ENCODE measurements around the gene C20orf173. TPM values are rescaled to one million over a fixed set of nuclear protein-coding genes. Genes with fewer than 3 reads are reported as not detected.
A peak's percentile ranks its signal among the peaks of the same experiment; 100 is the strongest.

Gene C20orf173
- total and polyA plus RNA-seq, 2 of the 13 experiments (the other 11 are each of a cell fraction or from before 2014, with no cell fraction given): not detected

DNA sequence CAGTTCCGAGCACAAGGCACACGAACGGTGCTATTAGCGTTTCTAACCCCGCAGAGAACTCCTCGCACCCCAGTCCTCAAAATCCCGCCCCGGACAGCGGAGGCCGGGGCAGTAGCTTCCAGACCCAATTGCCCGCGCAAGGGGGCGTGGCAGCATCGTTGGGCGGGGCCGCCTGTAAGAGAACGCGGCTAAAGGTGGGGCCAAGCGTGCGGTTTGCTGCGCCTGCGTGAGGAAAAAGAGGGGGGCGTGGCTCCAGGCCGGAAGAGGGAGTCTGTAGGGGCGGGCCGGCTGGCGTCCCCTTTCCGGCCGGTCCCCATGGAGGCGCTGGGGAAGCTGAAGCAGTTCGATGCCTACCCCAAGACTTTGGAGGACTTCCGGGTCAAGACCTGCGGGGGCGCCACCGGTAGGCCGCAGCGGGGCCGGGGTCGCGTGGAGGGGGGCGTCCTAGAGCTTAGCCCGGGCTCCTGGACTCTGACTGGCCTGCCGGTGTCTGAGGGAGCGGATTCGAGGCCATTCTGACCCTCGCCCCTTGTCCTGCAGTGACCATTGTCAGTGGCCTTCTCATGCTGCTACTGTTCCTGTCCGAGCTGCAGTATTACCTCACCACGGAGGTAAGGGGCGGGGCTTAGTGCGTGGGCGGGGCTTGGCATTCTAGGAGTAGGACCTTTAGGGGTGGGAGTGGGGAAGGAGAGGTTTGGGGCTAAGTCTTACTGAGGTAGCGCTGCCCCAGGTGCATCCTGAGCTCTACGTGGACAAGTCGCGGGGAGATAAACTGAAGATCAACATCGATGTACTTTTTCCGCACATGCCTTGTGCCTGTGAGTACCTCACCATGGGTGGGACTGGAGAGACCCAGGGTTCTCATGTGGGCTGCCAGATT lies 12.6 kb upstream of the C20orf173 start, which contains the start of gene ERGIC3 (continued):
- TF ChIP-seq ISX (CRISPR knock-in tag; conservative IDR thresholded peaks at IDR 0.05) (no peak; the same call in 1 of the 2 replicates), HNRNPK (IDR thresholded peaks at IDR 0.05; ENCODE audit: low read depth, low read length, poor library complexity, severe bottlenecking) (peak; percentile 45), SP5 (CRISPR knock-in tag; IDR thresholded peaks at IDR 0.05; ENCODE audit: borderline replicate concordance, low read depth) (peak; percentile 97), ZBTB8A (CRISPR knock-in tag; IDR thresholded peaks at IDR 0.05; ENCODE audit: borderline replicate concordance, low read depth) (no peak), ZNF605 (CRISPR knock-in tag; IDR thresholded peaks at IDR 0.05) (peak; percentile 98), SKI (IDR thresholded peaks at IDR 0.05; ENCODE audit: partially characterized antibody) (no peak), ZNF563 (CRISPR knock-in tag; IDR thresholded peaks at IDR 0.05) (peak; percentile 97), GTF2F1 (IDR thresholded peaks at IDR 0.05; ENCODE audit: low read length) (no peak; the same call in 1 of the 2 replicates), CCAR2 (optimal IDR thresholded peaks at IDR 0.05; ENCODE audit: low read depth, low read length) (no peak), ZNF546 (CRISPR knock-in tag; conservative IDR thresholded peaks at IDR 0.05) (peak; percentile 92), ZNF841 (CRISPR knock-in tag; IDR thresholded peaks at IDR 0.05; ENCODE audit: borderline replicate concordance) (no peak; the same call in 1 of the 2 replicates), ZNF879 (CRISPR knock-in tag; IDR thresholded peaks at IDR 0.05) (no peak), SOX13 (IDR thresholded peaks at IDR 0.05) (peak; percentile 21; the same call in 1 of the 2 replicates), SOX13 (CRISPR knock-in tag; conservative IDR thresholded peaks at IDR 0.05 in 1 of 2, IDR thresholded peaks at IDR 0.05 in 1 of 2) (no peak; a peak in 1 of 4 replicates), RXRA (CRISPR knock-in tag; IDR thresholded peaks at IDR 0.05) (peak; percentile 87), ONECUT2 (CRISPR knock-in tag; IDR thresholded peaks at IDR 0.05) (no peak; the same call in 1 of the 2 replicates), FOXP1 (IDR thresholded peaks at IDR 0.05) (no peak), FOXP1 (CRISPR knock-in tag; IDR thresholded peaks at IDR 0.05) (no peak), HHEX (CRISPR knock-in tag; IDR thresholded peaks at IDR 0.05) (no peak), STAG1 (CRISPR knock-in tag; IDR thresholded peaks at IDR 0.05) (no peak), NFE2L2 (IDR thresholded peaks at IDR 0.05; ENCODE audit: low read length) (no peak), MED13 (CRISPR knock-in tag; IDR thresholded peaks at IDR 0.05) (no peak), MZF1 (CRISPR knock-in tag; IDR thresholded peaks at IDR 0.05; ENCODE audit: borderline replicate concordance) (peak; percentile 84; the same call in 1 of the 2 replicates), FOXC1 (CRISPR knock-in tag; IDR thresholded peaks at IDR 0.05; ENCODE audit: borderline replicate concordance) (peak; percentile 97)
- TF ChIP-seq, protein P1, sequence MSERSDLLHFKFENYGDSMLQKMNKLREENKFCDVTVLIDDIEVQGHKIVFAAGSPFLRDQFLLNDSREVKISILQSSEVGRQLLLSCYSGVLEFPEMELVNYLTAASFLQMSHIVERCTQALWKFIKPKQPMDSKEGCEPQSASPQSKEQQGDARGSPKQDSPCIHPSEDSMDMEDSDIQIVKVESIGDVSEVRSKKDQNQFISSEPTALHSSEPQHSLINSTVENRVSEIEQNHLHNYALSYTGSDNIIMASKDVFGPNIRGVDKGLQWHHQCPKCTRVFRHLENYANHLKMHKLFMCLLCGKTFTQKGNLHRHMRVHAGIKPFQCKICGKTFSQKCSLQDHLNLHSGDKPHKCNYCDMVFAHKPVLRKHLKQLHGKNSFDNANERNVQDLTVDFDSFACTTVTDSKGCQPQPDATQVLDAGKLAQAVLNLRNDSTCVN (CRISPR knock-in tag; IDR thresholded peaks at IDR 0.05; ENCODE audit: borderline replicate concordance): peak; percentile 81
- TF ChIP-seq, protein P2, sequence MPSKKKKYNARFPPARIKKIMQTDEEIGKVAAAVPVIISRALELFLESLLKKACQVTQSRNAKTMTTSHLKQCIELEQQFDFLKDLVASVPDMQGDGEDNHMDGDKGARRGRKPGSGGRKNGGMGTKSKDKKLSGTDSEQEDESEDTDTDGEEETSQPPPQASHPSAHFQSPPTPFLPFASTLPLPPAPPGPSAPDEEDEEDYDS (CRISPR knock-in tag; IDR thresholded peaks at IDR 0.05): peak; percentile 73
- TF ChIP-seq, protein P3, sequence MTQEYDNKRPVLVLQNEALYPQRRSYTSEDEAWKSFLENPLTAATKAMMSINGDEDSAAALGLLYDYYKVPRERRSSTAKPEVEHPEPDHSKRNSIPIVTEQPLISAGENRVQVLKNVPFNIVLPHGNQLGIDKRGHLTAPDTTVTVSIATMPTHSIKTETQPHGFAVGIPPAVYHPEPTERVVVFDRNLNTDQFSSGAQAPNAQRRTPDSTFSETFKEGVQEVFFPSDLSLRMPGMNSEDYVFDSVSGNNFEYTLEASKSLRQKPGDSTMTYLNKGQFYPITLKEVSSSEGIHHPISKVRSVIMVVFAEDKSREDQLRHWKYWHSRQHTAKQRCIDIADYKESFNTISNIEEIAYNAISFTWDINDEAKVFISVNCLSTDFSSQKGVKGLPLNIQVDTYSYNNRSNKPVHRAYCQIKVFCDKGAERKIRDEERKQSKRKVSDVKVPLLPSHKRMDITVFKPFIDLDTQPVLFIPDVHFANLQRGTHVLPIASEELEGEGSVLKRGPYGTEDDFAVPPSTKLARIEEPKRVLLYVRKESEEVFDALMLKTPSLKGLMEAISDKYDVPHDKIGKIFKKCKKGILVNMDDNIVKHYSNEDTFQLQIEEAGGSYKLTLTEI (CRISPR knock-in tag; conservative IDR thresholded peaks at IDR 0.05): no peak
